Fibroblast of lung (primary cell): Measurements from ENCODE around the gene FBN1. TPM values are rescaled to one million over a fixed set of nuclear protein-coding genes. Genes with fewer than 3 reads are reported as not detected.
A peak's percentile ranks its signal among the peaks of the same experiment; 100 is the strongest.

Experiments
- DNase-seq, 2 donors: peaks; one replicate each; pipeline versions ENCODE4 v3.0.0 to v3.0.0-alpha.2; 2010; ENCODE audit warnings: low read depth in 2 of 2
- H2AFZ ChIP-seq: 2 replicates; pipeline ENCODE4 v1.5.1; 2012; ENCODE audit warnings: low read length, control low read depth, inconsistent platforms
- H3K27ac ChIP-seq: 2 replicates; pipeline ENCODE4 v1.5.1; 2011; ENCODE audit warnings: low read length, control low read depth; ENCODE audit not compliant: insufficient read depth
- H3K27me3 ChIP-seq: 2 replicates; pipeline ENCODE4 v1.5.1; 2011; ENCODE audit warnings: mild to moderate bottlenecking, low read length; ENCODE audit not compliant: control insufficient read depth, insufficient read depth
- H3K36me3 ChIP-seq: 2 replicates; pipeline ENCODE4 v1.5.1; 2011; ENCODE audit warnings: low read length; ENCODE audit not compliant: control insufficient read depth, insufficient read depth
- H3K4me1 ChIP-seq: 2 replicates; pipeline ENCODE4 v1.5.1; 2011; ENCODE audit warnings: low read length; ENCODE audit not compliant: control insufficient read depth, insufficient read depth; ENCODE audit errors: extremely low read depth
- H3K4me2 ChIP-seq: 2 replicates; pipeline ENCODE4 v1.5.1; 2011; ENCODE audit warnings: low read length, control low read depth; ENCODE audit not compliant: insufficient read depth; ENCODE audit errors: extremely low read depth
- H3K4me3 ChIP-seq, 4 experiments: fragments of 200-600 bp in 1 of 4; sonication (generic) in 1 of 4; replicated peaks in 1 of 4; 2 replicates each; pipeline ENCODE4 v1.5.1; 2011 to 2016; ENCODE audit warnings: low read length in 4 of 4, low read depth in 3 of 4, mild to moderate bottlenecking in 3 of 4, control low read depth in 2 of 4, inconsistent platforms in 1 of 4, mixed read lengths in 1 of 4; ENCODE audit not compliant: insufficient read depth in 1 of 4; ENCODE audit errors: control extremely low read depth in 1 of 4
- H3K79me2 ChIP-seq: 2 replicates; pipeline ENCODE4 v1.5.1; 2012; ENCODE audit warnings: mild to moderate bottlenecking, low read length, inconsistent platforms; ENCODE audit not compliant: control insufficient read depth, insufficient read depth
- H3K9ac ChIP-seq: 2 replicates; pipeline ENCODE4 v1.5.1; 2011; ENCODE audit warnings: mild to moderate bottlenecking, low read length, control low read depth; ENCODE audit not compliant: insufficient read depth
- H3K9me3 ChIP-seq: 2 replicates; pipeline ENCODE4 v1.5.1; 2012; ENCODE audit warnings: low read depth, low read length; ENCODE audit not compliant: control insufficient read depth, insufficient read depth
- H4K20me1 ChIP-seq: 2 replicates; pipeline ENCODE4 v1.5.1; 2011; ENCODE audit warnings: low read length; ENCODE audit not compliant: control insufficient read depth, insufficient read depth; ENCODE audit errors: extremely low read depth
- CTCF ChIP-seq, 2 donors: IDR thresholded peaks in 1 of 2; conservative IDR thresholded peaks in 1 of 2; 1 replicate in 1 of 2; 2 replicates in 1 of 2; pipeline ENCODE4 v1.5.1; 2011 to 2012; ENCODE audit warnings: low read length in 2 of 2, control low read depth in 1 of 2, inconsistent platforms in 1 of 2, low read depth in 1 of 2, mild to moderate bottlenecking in 1 of 2
- EZH2 ChIP-seq: IDR thresholded peaks from 2 replicates; pipeline ENCODE4 v1.5.1; 2012; ENCODE audit warnings: low read length, control low read depth, mild to moderate bottlenecking; ENCODE audit errors: missing control alignments
- polyA plus RNA-seq, 2 donors: library from polyadenylated mRNA; depleted of rRNA in 1 of 2; stranded (reverse) in 1 of 2; unstranded in 1 of 2; fragments of >200 nt; gene quantifications; 2 replicates each; pipeline ENCODE4 v1.2.1, GENCODE V29; 2011 to 2012; ENCODE audit warnings: missing spikeins in 1 of 2
- total RNA-seq: library from RNA; depleted of rRNA; stranded (reverse); fragments of >200 nt; gene quantifications from 2 replicates; pipeline ENCODE4 v1.2.1, GENCODE V29; 2014

Gene FBN1
- total and polyA plus RNA-seq, 2 donors (not counting 1 experiment from before 2014, with no cell fraction given), result 368 to 446 TPM

DNA sequence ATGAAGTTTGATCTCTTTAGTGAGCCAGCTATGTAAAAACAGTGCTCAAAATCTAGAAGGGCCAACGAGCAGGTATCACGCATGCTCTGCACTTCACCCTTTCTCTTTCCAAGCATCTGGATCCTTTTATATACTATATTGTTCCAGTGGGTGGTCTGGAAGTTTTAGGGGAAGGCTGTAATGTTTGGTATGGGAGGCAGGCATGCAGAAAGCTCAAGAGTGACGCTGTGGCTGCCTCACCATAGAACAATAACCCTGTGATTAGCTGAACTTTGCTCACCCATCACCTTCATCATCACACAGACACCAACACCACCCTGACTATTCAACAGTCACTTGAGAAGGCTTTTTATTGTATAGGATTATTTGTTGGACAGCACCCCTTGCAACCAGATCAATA is 81.6 kb downstream of the FBN1 start:
- no peaks in the 10 kb centered on the region for H3K27me3 ChIP-seq
- H3K36me3 ChIP-seq, result peaks cover 2% of the 10 kb centered on the region
- no peak overlapping the region for H3K4me2 ChIP-seq
- peak in 1 of 2 donors; percentile 55 for DNase-seq
- no peak overlapping the region for H3K4me3 ChIP-seq
- peaks cover 17% of the 10 kb centered on the region for H3K4me1 ChIP-seq
- no peak overlapping the region for H3K9ac ChIP-seq
- H2AFZ ChIP-seq, result no peak overlapping the region
- no peak overlapping the region for H3K27ac ChIP-seq
- TF ChIP-seq CTCF (conservative IDR thresholded peaks at IDR 0.05 in 1 of 2, IDR thresholded peaks at IDR 0.05 in 1 of 2; ENCODE audit: low read depth in 1 of 2, low read length in 2 of 2), result no peak
- no peak for TF ChIP-seq EZH2
- no peaks in the 10 kb centered on the region for H3K9me3 ChIP-seq
- H3K79me2 ChIP-seq, result peaks cover 28% of the 10 kb centered on the region
- H4K20me1 ChIP-seq, result no peaks in the 10 kb centered on the region

- no peak for DNase-seq
- H3K4me1 ChIP-seq, result peaks cover 16% of the 10 kb centered on the region
- no peak overlapping the region for H3K27ac ChIP-seq
Observed at GRCh38 chr15:48560321-48561051, 85.0 kb downstream of the FBN1 start.

GRCh38 chr15:48559285-48559684 is 86.2 kb downstream of the FBN1 start:
- TF ChIP-seq EZH2 (no peak), CTCF (conservative IDR thresholded peaks at IDR 0.05 in 1 of 2, IDR thresholded peaks at IDR 0.05 in 1 of 2; ENCODE audit: low read depth in 1 of 2, low read length in 2 of 2) (no peak)
- H3K4me2 ChIP-seq, result peak overlapping the region; percentile 73
- peaks cover 2% of the 10 kb centered on the region for H3K36me3 ChIP-seq
- H3K79me2 ChIP-seq, result peaks cover 32% of the 10 kb centered on the region
- H3K4me3 ChIP-seq, result no peak overlapping the region
- H3K9ac ChIP-seq, result peak overlapping the region; percentile 16
- no peak overlapping the region for H2AFZ ChIP-seq
- no peaks in the 10 kb centered on the region for H4K20me1 ChIP-seq
- peak overlapping the region; percentile 69 for H3K27ac ChIP-seq
- no peaks in the 10 kb centered on the region for H3K9me3 ChIP-seq
- peaks cover 21% of the 10 kb centered on the region for H3K4me1 ChIP-seq
- peak; percentile 82 to 93 for DNase-seq
- no peaks in the 10 kb centered on the region for H3K27me3 ChIP-seq

More at GRCh38 chr15:48560321-48561051, 85.0 kb downstream of the FBN1 start:
- Histone ChIP-seq H4K20me1 (no peaks in the 10 kb centered on the region), H3K4me2 (no peak overlapping the region), H3K9ac (no peak overlapping the region), H3K79me2 (peaks cover 27% of the 10 kb centered on the region), H3K36me3 (peaks cover 2% of the 10 kb centered on the region), H3K27me3 (no peaks in the 10 kb centered on the region), H3K4me3 (no peak overlapping the region), H3K9me3 (no peaks in the 10 kb centered on the region), H2AFZ (no peak overlapping the region)
- TF ChIP-seq CTCF (conservative IDR thresholded peaks at IDR 0.05 in 1 of 2, IDR thresholded peaks at IDR 0.05 in 1 of 2; ENCODE audit: low read depth in 1 of 2, low read length in 2 of 2), result no peak
- no peak for TF ChIP-seq EZH2
